K562 (cell line): Measurements from ENCODE around the gene TMEM120B. TPM values are rescaled to one million over a fixed set of nuclear protein-coding genes. Genes with fewer than 3 reads are reported as not detected.

ENCODE experiments used
- ATAC-seq: fragments of 200-7000 bp; cut with Tn5 transposase; 3 replicates; pipeline ENCODE4 v1.9.1; 2020; ENCODE audit warnings: moderate library complexity
- BruUV-seq: library from RNA; stranded (reverse); fragments of 400-500 nt; replicated peaks from 2 replicates; lab custom pipeline; 2021; lab: Mats Ljungman, UMichigan
- CTCF ChIA-PET: fragments of 300-600 bp; formaldehyde crosslinking; extraction: SDS; loops from one replicate; lab custom pipeline; 2021; ENCODE audit warnings: low intra/inter-chr PET ratio; lab: Yijun Ruan, JAX
- POLR2A ChIA-PET: fragments of 300-600, 350-650 bp; sonication (Branson Sonifier 250); formaldehyde crosslinking; extraction: SDS; loops from one replicate; lab custom pipeline; 2021; ENCODE audit warnings: antibody characterized with exemption, inconsistent platforms; lab: Yijun Ruan, JAX
- DNase-seq, 4 experiments: peaks; one replicate each; pipeline versions ENCODE4 v3.0.0 to v3.0.0-alpha.2; 2011 to 2018; ENCODE audit warnings: low spot score in 3 of 4, mixed read lengths in 3 of 4; ENCODE audit errors: extremely low read depth in 1 of 4
- FAIRE-seq: peaks from 2 replicates; lab custom pipeline; 2011; peaks lifted over from hg19 to GRCh38; lab: Jason Lieb, UNC
- H2AFZ ChIP-seq: 2 replicates; pipeline ENCODE4 v1.6.0; 2011; ENCODE audit warnings: low read depth, low read length, control low read depth, inconsistent platforms
- H3K27ac ChIP-seq: fragments of 200-600 bp; 3 replicates; pipeline ENCODE4 v1.8.0; 2011; ENCODE audit warnings: low read depth, mild to moderate bottlenecking, control low read depth, inconsistent platforms, low read length, moderate library complexity, mixed read lengths; ENCODE audit errors: extremely low read depth
- H3K27me3 ChIP-seq, 2 experiments: fragments of 300-600 bp in 1 of 2; 2 replicates in 1 of 2; 3 replicates in 1 of 2; pipeline versions ENCODE4 v1.6.0 to v1.8.0; 2011; ENCODE audit warnings: inconsistent platforms in 2 of 2, low read length in 2 of 2, mild to moderate bottlenecking in 1 of 2, mixed read lengths in 1 of 2, moderate library complexity in 1 of 2; ENCODE audit not compliant: control insufficient read depth in 2 of 2, insufficient read depth in 2 of 2
- H3K36me3 ChIP-seq: fragments of 300-600 bp; 3 replicates; pipeline ENCODE4 v1.8.0; 2011; ENCODE audit warnings: mild to moderate bottlenecking, low read length, inconsistent platforms; ENCODE audit not compliant: control insufficient read depth, insufficient read depth
- H3K4me1 ChIP-seq, 2 experiments: fragments of 200-600 bp in 1 of 2; replicated peaks in 1 of 2; 2 replicates in 1 of 2; 3 replicates in 1 of 2; pipeline versions ENCODE4 v1.5.1 to v1.8.0; 2011; ENCODE audit warnings: inconsistent platforms in 2 of 2, low read length in 2 of 2, mild to moderate bottlenecking in 1 of 2, mixed read lengths in 1 of 2, moderate library complexity in 1 of 2; ENCODE audit not compliant: control insufficient read depth in 2 of 2, insufficient read depth in 2 of 2
- H3K4me2 ChIP-seq: 2 replicates; pipeline ENCODE4 v1.6.1; 2011; ENCODE audit warnings: low read length, control low read depth, inconsistent platforms, mixed read lengths; ENCODE audit not compliant: insufficient read depth
- H3K4me3 ChIP-seq: fragments of 200-600 bp; sonication (generic), shearing (Covaris generic); 2 replicates; pipeline ENCODE4 v1.5.1; 2016; ENCODE audit warnings: control low read depth, inconsistent platforms
- H3K79me2 ChIP-seq: fragments of 200-600 bp; 3 replicates; pipeline ENCODE4 v1.8.0; 2011; ENCODE audit warnings: low read length, inconsistent platforms; ENCODE audit not compliant: control insufficient read depth, insufficient read depth
- H3K9ac ChIP-seq, 2 experiments: 2 replicates each; pipeline versions ENCODE4 v1.6.0 to v1.6.1; 2011; ENCODE audit warnings: low read depth in 2 of 2, low read length in 2 of 2, control low read depth in 1 of 2, inconsistent platforms in 1 of 2, mild to moderate bottlenecking in 1 of 2, mixed read lengths in 1 of 2; ENCODE audit not compliant: insufficient read depth in 1 of 2
- H3K9me1 ChIP-seq: one replicate; pipeline ENCODE4 v1.6.0; 2011; ENCODE audit warnings: inconsistent platforms, mild to moderate bottlenecking, low read length, moderate library complexity; ENCODE audit not compliant: control insufficient read depth, insufficient read depth
- H3K9me3 ChIP-seq: replicated peaks from 2 replicates; pipeline ENCODE4 v1.5.1; 2011; ENCODE audit warnings: low read depth, low read length, inconsistent platforms; ENCODE audit not compliant: control insufficient read depth, insufficient read depth
- H4K20me1 ChIP-seq: replicated peaks from 2 replicates; pipeline ENCODE4 v1.6.1; 2011; ENCODE audit warnings: low read length, inconsistent platforms, mixed read lengths; ENCODE audit not compliant: control insufficient read depth, insufficient read depth
- COPS2 ChIP-seq: fragments of 450-650 bp; conservative IDR thresholded peaks from 2 replicates; pipeline ENCODE4 v1.6.1; 2016; ENCODE audit warnings: mild to moderate bottlenecking, moderate library complexity
- POLR2A ChIP-seq: fragments of 450-650 bp; conservative IDR thresholded peaks from 2 replicates; pipeline ENCODE4 v1.6.1; 2016
- POLR2G ChIP-seq: fragments of 200-400 bp; formaldehyde crosslinking; IDR thresholded peaks from 2 replicates; pipeline ENCODE4 v1.6.1; 2017; ENCODE audit warnings: low read depth, mild to moderate bottlenecking, antibody characterized with exemption, low read length, moderate library complexity
- RBFOX2 ChIP-seq: fragments of 200-400 bp; formaldehyde crosslinking; IDR thresholded peaks from 2 replicates; pipeline ENCODE4 v1.6.1; 2017; ENCODE audit warnings: low read depth, mild to moderate bottlenecking, low read length, moderate library complexity
- RBM22 ChIP-seq: fragments of 200-400 bp; formaldehyde crosslinking; IDR thresholded peaks from 2 replicates; pipeline ENCODE4 v1.6.1; 2018; ENCODE audit warnings: low read length, low read depth; ENCODE audit not compliant: poor library complexity, severe bottlenecking
- SFPQ ChIP-seq: fragments of 200-400 bp; formaldehyde crosslinking; IDR thresholded peaks from 2 replicates; pipeline ENCODE4 v1.6.1; 2017; ENCODE audit warnings: mild to moderate bottlenecking, low read depth, low read length, moderate library complexity
- WGBS: fragments of 100-300 bp; shearing (Covaris generic); methylation state at CpG from one replicate; pipeline ENCODE4 v1.1.6; 2016; ENCODE audit warnings: low coverage, mixed read lengths; ENCODE audit not compliant: insufficient coverage; ENCODE audit errors: missing lambda C conversion rate; 5-methylcytosine and 5-hydroxymethylcytosine counted together
- in situ Hi-C: fragments of 300-500 bp; cut with MboI; formaldehyde crosslinking; loops from 4 replicates; pipeline ENCODE4 v1.15.0; 2018; ENCODE audit warnings: inconsistent platforms, mixed read lengths
- intact Hi-C: fragments of 100-400 bp; cut with micrococcal nuclease; formaldehyde crosslinking; loops from 2 replicates; pipeline ENCODE4 v1.14.2; 2022
- polyA plus RNA-seq, 8 experiments: library from polyadenylated mRNA; depleted of rRNA in 4 of 8; stranded (reverse) in 5 of 8; unstranded in 3 of 8; fragments of >200 nt; fragmentation: Nextera tagmentation in 2 of 8; fragmentation: Illumina TruSeq in 1 of 8; extraction: Ambion mirVana in 2 of 8; extraction: Trizol in 1 of 8; gene quantifications; 2 replicates each; pipeline versions ENCODE4 v1.2.1 to v1.2.3, GENCODE V29; 2011 to 2014; ENCODE audit warnings: inconsistent platforms in 1 of 8, missing spikeins in 1 of 8
- total RNA-seq, 7 experiments: library from RNA; depleted of rRNA in 6 of 7; stranded (reverse); fragments of >200 nt in 6 of 7; fragmentation: Illumina TruSeq in 2 of 7; extraction: Trizol in 2 of 7; gene quantifications; 2 replicates each; pipeline versions ENCODE4 v1.2.1 to v1.2.3, GENCODE V29; 2011 to 2021; ENCODE audit warnings: low replicate concordance in 1 of 7

Gene TMEM120B
- total and polyA plus RNA-seq, 9 of the 15 experiments (the other 6 are each of a cell fraction or from before 2014, with no cell fraction given): 1.7 to 18.6 (median 7.4) TPM

DNA sequence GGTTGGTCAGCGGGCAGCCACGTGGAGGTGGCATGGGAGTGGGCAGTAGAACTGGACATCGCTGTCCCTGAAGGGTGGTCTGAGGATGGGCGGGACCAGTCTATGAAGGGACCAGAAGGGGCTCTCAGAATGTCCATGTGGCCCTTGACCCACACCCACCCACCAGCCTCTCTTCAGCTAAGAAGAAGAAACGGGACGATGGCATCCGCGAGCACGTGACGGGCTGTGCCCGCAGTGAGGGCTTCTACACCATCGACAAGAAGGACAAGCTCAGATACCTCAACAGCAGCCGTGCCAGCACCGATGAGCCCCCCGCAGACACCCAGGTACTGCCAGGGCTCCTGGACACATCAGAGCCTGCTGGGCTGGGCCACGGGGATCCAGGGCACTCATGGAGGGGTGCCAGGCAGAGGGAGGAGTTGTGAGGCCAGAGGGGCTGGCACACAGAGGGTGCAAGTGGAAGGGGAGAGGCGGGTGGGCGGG lies 112.5 kb downstream of the TMEM120B start:
- WGBS: 98% methylated on average over 16 of the region's 18 CpGs

More for the DNA sequence above, 112.5 kb downstream of the TMEM120B start:
- H3K36me3 ChIP-seq: peaks cover 85% of the 10 kb centered on the region
- in situ Hi-C loops: loop anchor here (25.0 kb wide), 1 partner anchor 1562 kb away; the partner anchor contains the start of gene KMT5A
- no peaks in the 10 kb centered on the region for H3K27me3 ChIP-seq
- H4K20me1 ChIP-seq: no peaks in the 10 kb centered on the region; the same call in 1 of the 2 replicates
- H3K9me1 ChIP-seq: no peaks in the 10 kb centered on the region
- H3K9ac ChIP-seq: 0 out of 4 replicates have a peak overlapping the region, but pooled peaks of 1 of the 2 experiments have one; percentile 3
- intact Hi-C loops: no loop called here
- no peak overlapping the region for H3K4me3 ChIP-seq
- ChIA-PET CTCF (no interaction called here), POLR2A (interaction anchor here (0.7 kb wide), 1 partner anchor 15 kb away, joined by 3 read pairs; no protein-coding TSS in a partner anchor)
- H3K9me3 ChIP-seq: no peaks in the 10 kb centered on the region
- H3K4me1 ChIP-seq: peaks cover 0 to 23% of the 10 kb centered on the region in 2 experiments; a peak in 2 of 5 replicates
- ATAC-seq: no peak; the same call in 2 of the 3 replicates
- no peak for DNase-seq
- no peak overlapping the region for H2AFZ ChIP-seq
- TF ChIP-seq RBM22: peak; percentile 76
- peak; percentile 51; the same call in 1 of the 2 replicates for TF ChIP-seq RBFOX2
- peak; percentile 79 for TF ChIP-seq POLR2G
- no peak for TF ChIP-seq COPS2
- peak; percentile 39; the same call in 1 of the 2 replicates for TF ChIP-seq POLR2A
- TF ChIP-seq SFPQ: no peak
- no peak overlapping the region for H3K4me2 ChIP-seq
- no peaks in the 10 kb centered on the region for H3K79me2 ChIP-seq
- no TSS peak for BruUV-seq
- no peak for FAIRE-seq
- no peak overlapping the region for H3K27ac ChIP-seq
